Measurements from ENCODE around the gene MPHOSPH9. TPM values are rescaled to one million over a fixed set of nuclear protein-coding genes. Genes with fewer than 3 reads are reported as not detected.

Gene MPHOSPH9
- total RNA-seq, 1 experiment from 2014 or later, result 47.5 TPM

GRCh38 chr12:123271001-123271668 lies 38.2 kb upstream of the MPHOSPH9 start (continued):
- no peak for TF ChIP-seq NR1H2 (CRISPR knock-in tag; IDR thresholded peaks at IDR 0.05)
- no peak for TF ChIP-seq CDX4 (CRISPR knock-in tag; IDR thresholded peaks at IDR 0.05; ENCODE audit: borderline replicate concordance)
- no peak for TF ChIP-seq TP53 (CRISPR knock-in tag; IDR thresholded peaks at IDR 0.05)
- no peak for TF ChIP-seq ZSCAN18 (CRISPR knock-in tag; IDR thresholded peaks at IDR 0.05)

- Mint-ChIP-seq H3K9me3 (no peaks in the 10 kb centered on the region), H3K27ac (peak overlapping the region; percentile 85), H3K27me3 (ENCODE audit: low read depth) (no peaks in the 10 kb centered on the region), H3K4me3 (peak overlapping the region; percentile 92), H3K4me1 (peaks cover 37% of the 10 kb centered on the region), H3K36me3 (peaks cover 7% of the 10 kb centered on the region)
- CTCF ChIA-PET, result interaction anchor here (1.2 to 2.6 kb wide), 3 partner anchors 9 to 95 kb away, joined by 3 to 15 read pairs (median 4); partner anchors contain the start of genes MPHOSPH9 and MTRFR
- TF ChIP-seq E2F4 (CRISPR knock-in tag; IDR thresholded peaks at IDR 0.05; ENCODE audit: borderline replicate concordance, low read depth) (no peak), ATF1 (CRISPR knock-in tag; IDR thresholded peaks at IDR 0.05) (no peak), FOXK1 (CRISPR knock-in tag; IDR thresholded peaks at IDR 0.05) (0 out of 2 replicates have a peak, but pooled peaks have one; percentile 13), ZNF219 (CRISPR knock-in tag; IDR thresholded peaks at IDR 0.05; ENCODE audit: borderline replicate concordance) (no peak; the same call in 1 of the 2 replicates), USF2 (CRISPR knock-in tag; IDR thresholded peaks at IDR 0.05) (peak; percentile 78), USF1 (CRISPR knock-in tag; IDR thresholded peaks at IDR 0.05) (peak; percentile 70)
- DNase-seq (ENCODE audit: low spot score), result no peak
- POLR2A ChIA-PET, result interaction anchor here (0.6 to 2.7 kb wide), 4 partner anchors 28 to 115 kb away, joined by 3 to 15 read pairs (median 4); partner anchors contain the start of genes MPHOSPH9 and MTRFR
- ATAC-seq, result no peak
These were observed 37.5 kb upstream of the MPHOSPH9 start for GRCh38 chr12:123270214-123271000.

GRCh38 chr12:123269896-123270213 lies 36.9 kb upstream of the MPHOSPH9 start:
- no peak overlapping the region; the same call in 1 of the 2 replicates for H3K27ac Mint-ChIP-seq
- H3K4me1 Mint-ChIP-seq, result peaks cover 37% of the 10 kb centered on the region
- H3K9me3 Mint-ChIP-seq, result no peaks in the 10 kb centered on the region
- H3K27me3 Mint-ChIP-seq (ENCODE audit: low read depth), result no peaks in the 10 kb centered on the region
- no peak for DNase-seq (ENCODE audit: low spot score)
- H3K4me3 Mint-ChIP-seq, result peak overlapping the region; percentile 92
- ATAC-seq, result no peak
- peaks cover 10% of the 10 kb centered on the region for H3K36me3 Mint-ChIP-seq
- POLR2A ChIA-PET, result interaction anchor here (0.6 to 2.7 kb wide), 6 partner anchors 28 to 314 kb away, joined by 3 to 15 read pairs (median 5); partner anchors contain the start of genes MPHOSPH9, MTRFR and TMED2
- CTCF ChIA-PET, result interaction anchor here (1.0 to 2.6 kb wide), 5 partner anchors 8 to 96 kb away, joined by 3 to 15 read pairs (median 4); partner anchors contain the start of genes MPHOSPH9 and MTRFR
- TF ChIP-seq GRHL2 (CRISPR knock-in tag; IDR thresholded peaks at IDR 0.05; ENCODE audit: insufficient replicate concordance, severe bottlenecking), result no peak
- no peak for TF ChIP-seq JUN (CRISPR knock-in tag; IDR thresholded peaks at IDR 0.05)
- no peak for TF ChIP-seq NR1H2 (CRISPR knock-in tag; IDR thresholded peaks at IDR 0.05)
- no peak for TF ChIP-seq USF1 (CRISPR knock-in tag; IDR thresholded peaks at IDR 0.05)
- no peak for TF ChIP-seq SOX15 (CRISPR knock-in tag; IDR thresholded peaks at IDR 0.05)
- TF ChIP-seq FOXK1 (CRISPR knock-in tag; IDR thresholded peaks at IDR 0.05), result no peak
- TF ChIP-seq NR2C2 (CRISPR knock-in tag; IDR thresholded peaks at IDR 0.05), result no peak
- no peak for TF ChIP-seq NFATC4 (CRISPR knock-in tag; IDR thresholded peaks at IDR 0.05)
- TF ChIP-seq USF2 (CRISPR knock-in tag; IDR thresholded peaks at IDR 0.05), result no peak
- TF ChIP-seq AFF4 (CRISPR knock-in tag; IDR thresholded peaks at IDR 0.05; ENCODE audit: borderline replicate concordance), result no peak
- no peak for TF ChIP-seq CDX4 (CRISPR knock-in tag; IDR thresholded peaks at IDR 0.05; ENCODE audit: borderline replicate concordance)
